ENCODE measurements around the gene NUDT13. TPM values are rescaled to one million over a fixed set of nuclear protein-coding genes. Genes with fewer than 3 reads are reported as not detected.
A peak's percentile ranks its signal among the peaks of the same experiment; 100 is the strongest.

The NUDT13 gene
- total RNA-seq, 1 experiment from 2014 or later = 1.8 TPM

DNA sequence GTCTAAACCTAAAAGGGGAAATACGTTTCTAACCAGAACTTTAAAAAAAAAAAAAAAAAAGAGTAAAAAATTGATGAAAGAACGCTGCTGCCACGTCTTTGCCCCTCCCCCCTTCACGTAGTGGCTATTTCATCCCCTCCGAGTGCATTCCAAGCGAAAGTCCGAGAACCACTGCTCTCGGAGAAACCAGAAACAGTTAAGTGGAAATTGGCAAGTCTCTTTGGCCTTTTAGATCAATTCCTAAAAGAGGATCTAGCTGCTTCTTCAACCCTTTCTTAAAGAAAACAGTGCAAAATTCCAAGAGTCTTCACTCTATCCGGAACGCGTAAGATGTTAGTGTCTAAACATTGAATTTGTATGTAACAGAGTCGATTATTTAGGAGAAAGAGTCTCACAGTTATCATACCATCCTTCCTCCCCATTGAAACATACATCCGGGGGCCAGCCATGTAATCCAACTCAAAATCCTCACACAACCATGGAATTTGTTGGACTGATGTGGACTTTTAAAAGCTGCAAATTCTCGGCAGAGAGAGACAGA lies 14.7 kb upstream of the NUDT13 start:
- peak; percentile 69 for DNase-seq (ENCODE audit: unreplicated experiment)
- intact Hi-C loops (cut with micrococcal nuclease) = loop anchor here (2.0 to 5.0 kb wide), 2 partner anchors 15 to 37 kb away; partner anchors contain the start of gene NUDT13
- TSS peak; percentile 57 for BruUV-seq (replicated peaks)

DNA sequence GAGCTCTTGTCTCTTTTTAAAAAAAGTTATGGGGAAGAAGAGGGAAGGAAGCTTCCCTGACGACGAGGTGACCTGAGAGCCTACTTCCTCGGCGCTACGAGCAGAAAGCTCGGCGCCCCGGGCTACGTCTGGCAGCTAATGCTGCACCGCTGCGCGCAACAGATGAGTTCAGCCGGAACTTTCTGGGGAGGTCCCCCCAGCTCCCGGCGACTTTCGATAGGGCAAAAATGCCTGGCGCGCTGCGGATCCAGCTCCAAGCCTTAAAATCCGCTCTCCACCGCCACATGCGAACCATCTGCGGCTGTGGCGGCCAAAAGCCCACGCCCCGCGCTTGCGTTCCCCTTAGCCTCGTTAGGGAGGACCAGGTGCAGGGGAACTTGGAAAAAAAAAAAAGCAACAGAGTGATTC lies 14.2 kb upstream of the NUDT13 start:
- TF ChIP-seq, protein P1, sequence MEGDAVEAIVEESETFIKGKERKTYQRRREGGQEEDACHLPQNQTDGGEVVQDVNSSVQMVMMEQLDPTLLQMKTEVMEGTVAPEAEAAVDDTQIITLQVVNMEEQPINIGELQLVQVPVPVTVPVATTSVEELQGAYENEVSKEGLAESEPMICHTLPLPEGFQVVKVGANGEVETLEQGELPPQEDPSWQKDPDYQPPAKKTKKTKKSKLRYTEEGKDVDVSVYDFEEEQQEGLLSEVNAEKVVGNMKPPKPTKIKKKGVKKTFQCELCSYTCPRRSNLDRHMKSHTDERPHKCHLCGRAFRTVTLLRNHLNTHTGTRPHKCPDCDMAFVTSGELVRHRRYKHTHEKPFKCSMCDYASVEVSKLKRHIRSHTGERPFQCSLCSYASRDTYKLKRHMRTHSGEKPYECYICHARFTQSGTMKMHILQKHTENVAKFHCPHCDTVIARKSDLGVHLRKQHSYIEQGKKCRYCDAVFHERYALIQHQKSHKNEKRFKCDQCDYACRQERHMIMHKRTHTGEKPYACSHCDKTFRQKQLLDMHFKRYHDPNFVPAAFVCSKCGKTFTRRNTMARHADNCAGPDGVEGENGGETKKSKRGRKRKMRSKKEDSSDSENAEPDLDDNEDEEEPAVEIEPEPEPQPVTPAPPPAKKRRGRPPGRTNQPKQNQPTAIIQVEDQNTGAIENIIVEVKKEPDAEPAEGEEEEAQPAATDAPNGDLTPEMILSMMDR (IDR thresholded peaks at IDR 0.05; ENCODE audit: unreplicated experiment) = no peak
- Mint-ChIP-seq H3K9me3 (ENCODE audit: unreplicated experiment) (no peaks in the 10 kb centered on the region), H3K27me3 (ENCODE audit: insufficient read depth, unreplicated experiment) (no peaks in the 10 kb centered on the region), H3K4me1 (ENCODE audit: insufficient read depth, unreplicated experiment) (no peaks in the 10 kb centered on the region), H3K36me3 (ENCODE audit: insufficient read depth, unreplicated experiment) (peaks cover 16% of the 10 kb centered on the region), H3K4me3 (ENCODE audit: unreplicated experiment) (peak overlapping the region; percentile 85), H3K27ac (ENCODE audit: low read depth, unreplicated experiment) (peak overlapping the region; percentile 92)
- ChIA-PET POLR2A (interaction anchor here (0.6 to 8.7 kb wide), 31 partner anchors 9 to 822 kb away, joined by 3 to 200 read pairs (median 5); partner anchors contain the start of genes CFAP70, DDIT4, DNAJB12 and DNAJC9), CTCF (interaction anchor here (0.6 to 5.6 kb wide), 15 partner anchors 9 to 745 kb away, joined by 3 to 66 read pairs (median 4); partner anchors contain the start of gene NUDT13)
- intact Hi-C loops (cut with micrococcal nuclease) = loop anchor here (2.0 to 5.0 kb wide), 2 partner anchors 15 to 36 kb away; partner anchors contain the start of gene NUDT13
- BruUV-seq (replicated peaks) = no TSS peak
- DNase-seq (ENCODE audit: unreplicated experiment) = peak; percentile 84

More for the DNA sequence above, 14.7 kb upstream of the NUDT13 start:
- Mint-ChIP-seq H3K27me3 (ENCODE audit: insufficient read depth, unreplicated experiment) (no peaks in the 10 kb centered on the region), H3K27ac (ENCODE audit: low read depth, unreplicated experiment) (peak overlapping the region; percentile 92), H3K9me3 (ENCODE audit: unreplicated experiment) (no peaks in the 10 kb centered on the region), H3K4me1 (ENCODE audit: insufficient read depth, unreplicated experiment) (no peaks in the 10 kb centered on the region), H3K36me3 (ENCODE audit: insufficient read depth, unreplicated experiment) (peaks cover 12% of the 10 kb centered on the region), H3K4me3 (ENCODE audit: unreplicated experiment) (peak overlapping the region; percentile 85)
- POLR2A ChIA-PET = interaction anchor here (0.6 to 8.7 kb wide), 33 partner anchors 8 to 815 kb away, joined by 3 to 200 read pairs (median 5); partner anchors contain the start of genes CFAP70, DNAJB12, DNAJC9 and ECD
- TF ChIP-seq, protein P1 (IDR thresholded peaks at IDR 0.05; ENCODE audit: unreplicated experiment) = no peak
- CTCF ChIA-PET = interaction anchor here (0.6 to 5.6 kb wide), 18 partner anchors 8 to 1886 kb away, joined by 3 to 66 read pairs (median 4); partner anchors contain the start of gene NUDT13

DNA sequence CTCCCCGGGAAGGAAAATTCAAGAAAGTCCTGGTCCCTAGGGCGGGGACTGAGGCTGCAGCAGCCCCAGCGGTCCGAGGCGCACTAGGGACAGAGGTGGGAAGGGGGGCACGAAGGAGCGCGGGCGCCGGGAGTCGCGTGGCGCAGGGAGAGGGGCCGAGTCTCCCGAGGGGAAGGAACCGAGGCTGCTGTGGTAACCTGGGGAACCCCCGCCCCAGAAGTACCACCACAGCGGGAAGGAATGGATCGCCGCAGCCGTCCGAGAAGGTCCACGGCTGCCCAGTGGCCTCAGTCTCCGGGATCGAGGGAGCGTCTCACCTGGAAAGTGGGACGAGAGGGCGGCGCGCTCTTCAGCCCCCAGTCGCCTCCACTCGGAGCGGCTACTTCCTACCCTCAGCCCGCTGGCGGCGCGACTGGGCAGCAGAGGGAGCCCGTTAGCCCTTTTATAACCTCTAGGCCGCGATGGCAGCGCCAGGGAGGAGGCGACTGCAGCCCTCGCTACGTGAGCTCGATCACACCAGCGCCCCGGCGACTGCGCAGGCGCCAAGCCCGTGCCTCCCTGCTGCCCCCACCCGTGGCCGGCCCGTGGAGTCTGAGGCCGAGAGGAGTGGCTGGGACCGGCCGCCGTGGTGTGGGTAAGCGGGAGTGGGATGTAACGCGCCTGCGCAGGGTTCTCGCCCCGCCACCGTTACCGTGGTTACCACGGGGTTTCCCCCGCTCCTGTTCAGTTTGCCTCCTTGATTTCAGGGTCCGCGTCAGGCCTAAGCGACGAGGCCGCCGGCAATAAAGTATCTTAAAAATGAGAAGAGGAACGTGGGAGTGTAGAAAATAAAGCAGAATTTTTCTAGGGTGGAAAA lies 13.6 kb upstream of the NUDT13 start, which contains the start of gene P4HA1:
Gene P4HA1, minus strand, starts transcription at position 418 of the 856 bp plus-strand sequence. CDS start 21,983 bp downstream, outside the sequence.
- peak within 1 kb of the TSS; percentile 85 for H3K4me3 Mint-ChIP-seq (ENCODE audit: unreplicated experiment)
- H3K4me1 Mint-ChIP-seq (ENCODE audit: insufficient read depth, unreplicated experiment) = no peaks in the 10 kb centered on the region
- peaks cover 17% of the 10 kb centered on the region for H3K36me3 Mint-ChIP-seq (ENCODE audit: insufficient read depth, unreplicated experiment)
- H3K27ac Mint-ChIP-seq (ENCODE audit: low read depth, unreplicated experiment) = peak within 1 kb of the TSS; percentile 92
- H3K27me3 Mint-ChIP-seq (ENCODE audit: insufficient read depth, unreplicated experiment) = no peaks in the 10 kb centered on the region
- CTCF ChIA-PET = interaction anchor here (0.6 to 5.6 kb wide), 20 partner anchors 10 to 745 kb away, joined by 3 to 66 read pairs (median 4); partner anchors contain the start of genes ECD, FAM149B1 and NUDT13
- intact Hi-C loops (cut with micrococcal nuclease) = loop anchor here (2.0 to 5.0 kb wide), 2 partner anchors 14 to 36 kb away; partner anchors contain the start of gene NUDT13
- no peaks in the 10 kb centered on the region for H3K9me3 Mint-ChIP-seq (ENCODE audit: unreplicated experiment)
- POLR2A ChIA-PET = interaction anchor here (0.6 to 8.7 kb wide), 33 partner anchors 9 to 1246 kb away, joined by 3 to 200 read pairs (median 5); partner anchors contain the start of genes CFAP70, DDIT4, DNAJB12 and DNAJC9
- TF ChIP-seq, protein P1 (IDR thresholded peaks at IDR 0.05; ENCODE audit: unreplicated experiment) = peak; percentile 49
- peak; percentile 95 for DNase-seq (ENCODE audit: unreplicated experiment)
- BruUV-seq (replicated peaks) = no TSS peak

Measured in MCF 10A (cell line).